ENCODE results near the gene YBX3.

The YBX3 gene

DNA sequence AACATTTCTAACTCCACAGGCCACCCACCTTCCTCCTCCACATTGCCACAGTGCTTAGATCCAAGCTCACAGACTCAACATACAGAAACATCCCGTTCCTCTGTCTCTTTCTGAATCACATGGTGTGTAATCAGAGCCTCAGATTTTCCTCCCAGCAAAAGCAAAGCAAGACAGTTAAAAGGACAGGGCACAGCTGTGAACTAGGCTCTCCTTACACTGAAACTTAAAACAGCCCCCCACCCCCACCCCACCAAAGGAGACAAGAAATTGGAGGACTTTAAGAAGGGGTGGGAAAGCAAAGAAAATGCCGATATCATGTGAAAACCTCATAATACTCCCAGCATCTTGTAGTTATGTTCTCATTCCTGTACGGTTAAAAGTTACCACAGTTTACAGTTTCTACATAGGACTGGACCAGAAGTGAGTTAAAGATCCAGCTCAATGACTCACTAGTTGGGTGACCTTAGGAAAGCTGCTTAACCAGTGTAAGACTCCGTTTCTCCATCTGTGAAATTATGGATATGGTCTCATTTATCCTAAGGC lies 4.8 kb downstream of the YBX3 start:
- TF ChIP-seq, protein P1, sequence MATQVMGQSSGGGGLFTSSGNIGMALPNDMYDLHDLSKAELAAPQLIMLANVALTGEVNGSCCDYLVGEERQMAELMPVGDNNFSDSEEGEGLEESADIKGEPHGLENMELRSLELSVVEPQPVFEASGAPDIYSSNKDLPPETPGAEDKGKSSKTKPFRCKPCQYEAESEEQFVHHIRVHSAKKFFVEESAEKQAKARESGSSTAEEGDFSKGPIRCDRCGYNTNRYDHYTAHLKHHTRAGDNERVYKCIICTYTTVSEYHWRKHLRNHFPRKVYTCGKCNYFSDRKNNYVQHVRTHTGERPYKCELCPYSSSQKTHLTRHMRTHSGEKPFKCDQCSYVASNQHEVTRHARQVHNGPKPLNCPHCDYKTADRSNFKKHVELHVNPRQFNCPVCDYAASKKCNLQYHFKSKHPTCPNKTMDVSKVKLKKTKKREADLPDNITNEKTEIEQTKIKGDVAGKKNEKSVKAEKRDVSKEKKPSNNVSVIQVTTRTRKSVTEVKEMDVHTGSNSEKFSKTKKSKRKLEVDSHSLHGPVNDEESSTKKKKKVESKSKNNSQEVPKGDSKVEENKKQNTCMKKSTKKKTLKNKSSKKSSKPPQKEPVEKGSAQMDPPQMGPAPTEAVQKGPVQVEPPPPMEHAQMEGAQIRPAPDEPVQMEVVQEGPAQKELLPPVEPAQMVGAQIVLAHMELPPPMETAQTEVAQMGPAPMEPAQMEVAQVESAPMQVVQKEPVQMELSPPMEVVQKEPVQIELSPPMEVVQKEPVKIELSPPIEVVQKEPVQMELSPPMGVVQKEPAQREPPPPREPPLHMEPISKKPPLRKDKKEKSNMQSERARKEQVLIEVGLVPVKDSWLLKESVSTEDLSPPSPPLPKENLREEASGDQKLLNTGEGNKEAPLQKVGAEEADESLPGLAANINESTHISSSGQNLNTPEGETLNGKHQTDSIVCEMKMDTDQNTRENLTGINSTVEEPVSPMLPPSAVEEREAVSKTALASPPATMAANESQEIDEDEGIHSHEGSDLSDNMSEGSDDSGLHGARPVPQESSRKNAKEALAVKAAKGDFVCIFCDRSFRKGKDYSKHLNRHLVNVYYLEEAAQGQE (IDR thresholded peaks at IDR 0.05; ENCODE audit: low read depth): no peak
- TF ChIP-seq ZBTB7A (IDR thresholded peaks at IDR 0.05; ENCODE audit: low read depth) (no peak), TCF12 (IDR thresholded peaks at IDR 0.05; ENCODE audit: low read depth) (no peak), EGR1 (IDR thresholded peaks at IDR 0.05) (no peak)
- TF ChIP-seq, protein P2, sequence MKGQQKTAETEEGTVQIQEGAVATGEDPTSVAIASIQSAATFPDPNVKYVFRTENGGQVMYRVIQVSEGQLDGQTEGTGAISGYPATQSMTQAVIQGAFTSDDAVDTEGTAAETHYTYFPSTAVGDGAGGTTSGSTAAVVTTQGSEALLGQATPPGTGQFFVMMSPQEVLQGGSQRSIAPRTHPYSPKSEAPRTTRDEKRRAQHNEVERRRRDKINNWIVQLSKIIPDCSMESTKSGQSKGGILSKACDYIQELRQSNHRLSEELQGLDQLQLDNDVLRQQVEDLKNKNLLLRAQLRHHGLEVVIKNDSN (IDR thresholded peaks at IDR 0.05): no peak

DNA sequence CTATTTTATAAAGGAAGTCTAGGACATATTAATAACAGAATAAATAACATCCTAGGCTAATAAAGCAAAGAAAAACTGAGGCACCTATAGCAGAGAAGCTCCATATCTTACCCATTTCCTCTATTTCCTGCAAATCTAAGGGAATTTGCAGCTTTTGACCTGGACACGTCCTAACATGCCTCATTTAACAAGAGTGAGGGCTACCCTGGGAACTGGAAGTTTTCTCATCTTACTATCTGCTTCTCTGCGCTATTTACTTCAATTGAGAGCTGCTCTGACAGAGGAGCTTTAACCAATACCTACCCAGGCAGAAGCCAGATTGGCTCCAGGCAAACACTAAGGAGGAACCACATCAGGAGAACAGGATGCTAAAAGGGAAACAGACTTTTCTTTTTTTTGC lies 5.7 kb downstream of the YBX3 start:
- no peak for TF ChIP-seq NFIC (IDR thresholded peaks at IDR 0.05)
- no peak for TF ChIP-seq FOXM1 (IDR thresholded peaks at IDR 0.05; ENCODE audit: borderline replicate concordance, low read depth)
- TF ChIP-seq TAF1 (IDR thresholded peaks at IDR 0.05; ENCODE audit: low read depth): no peak
- TF ChIP-seq, protein P3, sequence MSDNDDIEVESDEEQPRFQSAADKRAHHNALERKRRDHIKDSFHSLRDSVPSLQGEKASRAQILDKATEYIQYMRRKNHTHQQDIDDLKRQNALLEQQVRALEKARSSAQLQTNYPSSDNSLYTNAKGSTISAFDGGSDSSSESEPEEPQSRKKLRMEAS (IDR thresholded peaks at IDR 0.05): no peak
- TF ChIP-seq, protein P2 (IDR thresholded peaks at IDR 0.05): no peak
- no peak for TF ChIP-seq TEAD4 (IDR thresholded peaks at IDR 0.05)
- no peak for TF ChIP-seq CEBPB (IDR thresholded peaks at IDR 0.05)
- TF ChIP-seq TCF12 (IDR thresholded peaks at IDR 0.05; ENCODE audit: low read depth): no peak
- TF ChIP-seq, protein P1 (IDR thresholded peaks at IDR 0.05; ENCODE audit: low read depth): no peak
- TF ChIP-seq EP300 (IDR thresholded peaks at IDR 0.05; ENCODE audit: borderline replicate concordance): no peak
- no peak for TF ChIP-seq EGR1 (IDR thresholded peaks at IDR 0.05)
- TF ChIP-seq ZBTB7A (IDR thresholded peaks at IDR 0.05; ENCODE audit: low read depth): no peak
- TF ChIP-seq YY1 (IDR thresholded peaks at IDR 0.05; ENCODE audit: low read depth): no peak
- no peak for TF ChIP-seq RAD21 (IDR thresholded peaks at IDR 0.05; ENCODE audit: low read depth)
- TF ChIP-seq CREB1 (IDR thresholded peaks at IDR 0.05; ENCODE audit: low read depth): no peak

DNA sequence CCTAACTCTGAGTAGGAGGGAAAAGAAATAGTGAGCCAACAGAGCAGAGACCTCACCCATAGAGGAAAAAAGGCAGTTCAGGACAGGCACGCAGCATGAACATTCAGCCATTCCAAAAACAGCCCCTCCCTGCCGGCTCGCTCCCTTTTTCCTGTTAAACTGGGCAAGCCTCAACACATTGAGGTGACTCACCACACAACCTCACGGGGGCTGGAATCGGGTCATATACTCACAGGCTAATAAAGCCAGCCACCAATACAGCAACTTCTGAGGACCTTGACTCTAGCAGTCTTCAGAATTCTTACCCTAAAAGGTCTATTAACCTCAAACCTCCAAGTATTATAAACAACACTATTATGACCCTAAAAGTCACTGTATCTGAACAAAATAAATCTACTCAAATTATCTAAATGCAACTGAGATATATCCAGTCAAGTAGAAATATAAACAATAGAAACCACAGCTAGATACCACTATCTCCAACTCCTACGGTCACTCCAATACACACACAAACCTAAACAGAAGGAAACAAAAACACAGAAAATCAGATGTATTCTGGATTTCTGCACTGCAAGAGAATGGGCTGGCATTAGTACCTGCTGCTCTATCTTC lies 6.3 kb downstream of the YBX3 start:
- TF ChIP-seq, protein P3 (IDR thresholded peaks at IDR 0.05): 0 out of 2 replicates have a peak, but pooled peaks have one; percentile 24
- TF ChIP-seq TEAD4 (IDR thresholded peaks at IDR 0.05): 0 out of 2 replicates have a peak, but pooled peaks have one; percentile 30
- TF ChIP-seq TCF12 (IDR thresholded peaks at IDR 0.05; ENCODE audit: low read depth): peak; percentile 25; the same call in 1 of the 2 replicates
- TF ChIP-seq YY1 (IDR thresholded peaks at IDR 0.05; ENCODE audit: low read depth): 0 out of 2 replicates have a peak, but pooled peaks have one; percentile 35
- no peak for TF ChIP-seq NFIC (IDR thresholded peaks at IDR 0.05)
- 0 out of 2 replicates have a peak, but pooled peaks have one; percentile 32 for TF ChIP-seq EP300 (IDR thresholded peaks at IDR 0.05; ENCODE audit: borderline replicate concordance)
- no peak for TF ChIP-seq RAD21 (IDR thresholded peaks at IDR 0.05; ENCODE audit: low read depth)

DNA sequence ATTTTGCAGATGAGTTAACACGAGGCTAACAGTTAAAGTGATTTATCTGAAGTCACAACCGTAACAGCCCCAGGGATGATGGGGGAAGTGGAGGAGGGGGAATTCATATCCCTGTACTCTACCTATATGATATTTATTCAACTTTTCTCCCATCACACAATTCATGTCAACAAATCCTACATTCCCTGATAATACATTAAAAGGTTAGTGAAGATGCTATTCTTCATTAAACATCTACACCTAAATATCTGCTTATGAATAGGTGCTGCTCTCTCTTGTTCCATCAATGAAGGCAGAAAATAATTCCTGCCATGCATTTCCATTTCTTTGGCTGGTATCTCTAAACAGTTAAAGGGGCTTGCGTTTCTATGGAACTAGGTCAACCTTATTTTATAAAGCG lies 6.8 kb downstream of the YBX3 start:
- TF ChIP-seq EGR1 (IDR thresholded peaks at IDR 0.05) (no peak), ZBTB7A (IDR thresholded peaks at IDR 0.05; ENCODE audit: low read depth) (no peak), YY1 (IDR thresholded peaks at IDR 0.05; ENCODE audit: low read depth) (no peak)

DNA sequence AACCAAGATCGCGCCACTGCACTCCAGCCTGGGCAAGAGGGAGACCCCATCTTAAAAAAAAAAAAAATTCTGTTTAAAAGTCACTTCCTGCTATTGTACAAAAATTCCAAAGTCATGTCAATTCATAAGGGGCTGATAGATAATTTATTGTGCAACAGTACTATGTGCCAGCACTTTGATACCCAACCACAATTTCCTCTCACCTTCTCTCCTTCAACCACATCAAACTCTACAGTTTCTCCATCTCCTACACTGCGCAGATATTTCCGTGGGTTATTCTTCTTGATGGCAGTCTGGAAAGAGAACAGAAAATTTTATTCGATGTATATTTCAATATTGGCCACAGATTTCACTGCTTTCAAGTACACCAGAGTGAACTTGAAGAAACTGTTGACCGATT lies 7.6 kb downstream of the YBX3 start:
- no peak for TF ChIP-seq CREB1 (IDR thresholded peaks at IDR 0.05; ENCODE audit: low read depth)
- no peak for TF ChIP-seq EGR1 (IDR thresholded peaks at IDR 0.05)
- no peak for TF ChIP-seq NFIC (IDR thresholded peaks at IDR 0.05)
- no peak for TF ChIP-seq YY1 (IDR thresholded peaks at IDR 0.05; ENCODE audit: low read depth)
- no peak for TF ChIP-seq RAD21 (IDR thresholded peaks at IDR 0.05; ENCODE audit: low read depth)
- no peak for TF ChIP-seq EP300 (IDR thresholded peaks at IDR 0.05; ENCODE audit: borderline replicate concordance)
- TF ChIP-seq FOXM1 (IDR thresholded peaks at IDR 0.05; ENCODE audit: borderline replicate concordance, low read depth): no peak

DNA sequence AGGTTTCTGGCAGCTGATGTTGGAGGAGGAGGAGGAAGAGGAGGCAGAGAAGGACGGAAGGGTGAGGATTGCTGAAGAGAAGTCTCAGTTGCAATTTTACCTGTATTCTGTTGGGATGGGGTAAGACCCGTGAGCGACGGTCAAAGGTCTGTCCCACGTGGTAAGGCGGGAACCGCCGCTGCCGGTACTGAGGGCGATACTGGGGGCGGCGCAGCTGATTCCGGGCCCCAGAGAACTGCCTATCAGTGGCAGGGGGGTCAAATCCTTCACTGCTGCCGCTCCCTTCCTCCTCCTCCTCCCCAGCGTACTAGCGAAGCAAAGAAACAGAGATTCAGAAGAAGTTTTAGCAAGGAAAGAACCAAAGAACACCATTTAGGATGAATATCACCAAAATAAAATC lies 13.3 kb downstream of the YBX3 start:
- TF ChIP-seq, protein P1 (IDR thresholded peaks at IDR 0.05; ENCODE audit: low read depth): no peak
